Spleen (tissue), 7 donors: ENCODE results near the gene MAGEA6.

Source experiments
- POLR2A ChIP-seq, 3 donors: fragments of 450-650 bp; IDR thresholded peaks; one replicate each; pipeline ENCODE4 v1.5.1; 2017; ENCODE audit warnings: antibody characterized with exemption in 3 of 3, mild to moderate bottlenecking in 1 of 3
- TF ChIP-seq, protein P1 (sequence below), 11 experiments: fragments of 200-600 bp in 7 of 11; fragments of 450-650 bp in 4 of 11; sonication (generic) in 4 of 11; IDR thresholded peaks in 8 of 11; conservative IDR thresholded peaks in 3 of 11; 1 replicate in 7 of 11; 2 replicates in 4 of 11; pipeline versions ENCODE4 v1.4.0 to v1.8.0; 2016 to 2021; ENCODE audit warnings: antibody characterized with exemption in 11 of 11, inconsistent platforms in 4 of 11, mild to moderate bottlenecking in 1 of 11
- donor health status: DM: no; HTN: no; CAD: no; lungs with moderate emphysema.
- donor health status: DM: no; HTN: no; CAD: no.
- donor health status: DM: no; HTN: no; CAD: no.

DNA sequence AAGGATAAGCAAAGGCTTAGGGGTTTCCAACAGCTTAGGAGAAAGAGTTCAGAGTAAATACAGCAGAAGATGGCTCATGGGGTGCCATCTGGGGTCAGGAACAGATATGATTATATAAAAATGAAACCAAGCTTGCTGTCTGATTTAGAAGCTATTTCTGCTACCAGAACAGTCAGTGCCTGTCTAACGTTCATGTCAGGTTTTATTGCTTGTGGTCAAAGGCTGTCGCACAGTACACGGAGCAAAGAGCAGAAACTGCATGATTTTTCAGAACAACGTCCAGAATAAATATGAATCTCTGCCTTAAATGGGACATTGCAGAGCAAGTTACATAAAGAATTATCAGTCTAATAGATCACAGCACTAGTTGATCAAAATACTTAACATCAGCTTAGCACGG lies 43.7 kb upstream of the MAGEA6 start:
- TF ChIP-seq, protein P1, sequence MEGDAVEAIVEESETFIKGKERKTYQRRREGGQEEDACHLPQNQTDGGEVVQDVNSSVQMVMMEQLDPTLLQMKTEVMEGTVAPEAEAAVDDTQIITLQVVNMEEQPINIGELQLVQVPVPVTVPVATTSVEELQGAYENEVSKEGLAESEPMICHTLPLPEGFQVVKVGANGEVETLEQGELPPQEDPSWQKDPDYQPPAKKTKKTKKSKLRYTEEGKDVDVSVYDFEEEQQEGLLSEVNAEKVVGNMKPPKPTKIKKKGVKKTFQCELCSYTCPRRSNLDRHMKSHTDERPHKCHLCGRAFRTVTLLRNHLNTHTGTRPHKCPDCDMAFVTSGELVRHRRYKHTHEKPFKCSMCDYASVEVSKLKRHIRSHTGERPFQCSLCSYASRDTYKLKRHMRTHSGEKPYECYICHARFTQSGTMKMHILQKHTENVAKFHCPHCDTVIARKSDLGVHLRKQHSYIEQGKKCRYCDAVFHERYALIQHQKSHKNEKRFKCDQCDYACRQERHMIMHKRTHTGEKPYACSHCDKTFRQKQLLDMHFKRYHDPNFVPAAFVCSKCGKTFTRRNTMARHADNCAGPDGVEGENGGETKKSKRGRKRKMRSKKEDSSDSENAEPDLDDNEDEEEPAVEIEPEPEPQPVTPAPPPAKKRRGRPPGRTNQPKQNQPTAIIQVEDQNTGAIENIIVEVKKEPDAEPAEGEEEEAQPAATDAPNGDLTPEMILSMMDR (IDR thresholded peaks at IDR 0.05 in 8 of 11, conservative IDR thresholded peaks at IDR 0.05 in 3 of 11), result no peak
- no peak for TF ChIP-seq POLR2A (IDR thresholded peaks at IDR 0.05)
